Right lobe of liver (tissue), 4 donors: ENCODE data around the gene LLPH.

ENCODE experiments used
- POLR2A ChIP-seq: fragments of 450-650 bp; IDR thresholded peaks from one replicate; pipeline ENCODE4 v1.6.1; 2017; ENCODE audit warnings: antibody characterized with exemption, mild to moderate bottlenecking
- TF ChIP-seq, protein P1 (sequence below), 4 donors: fragments of 200-600 bp in 3 of 4; fragments of 450-650 bp in 1 of 4; IDR thresholded peaks; one replicate each; pipeline versions ENCODE4 v1.5.1 to v1.8.0; 2016 to 2022; ENCODE audit warnings: antibody characterized with exemption in 4 of 4, mild to moderate bottlenecking in 2 of 4
- donor health status: DM: no; HTN: no; CAD: no.
- donor health status: DM: no; HTN: no; CAD: no.
- donor health status: DM: no; HTN: yes; CAD: no.

DNA sequence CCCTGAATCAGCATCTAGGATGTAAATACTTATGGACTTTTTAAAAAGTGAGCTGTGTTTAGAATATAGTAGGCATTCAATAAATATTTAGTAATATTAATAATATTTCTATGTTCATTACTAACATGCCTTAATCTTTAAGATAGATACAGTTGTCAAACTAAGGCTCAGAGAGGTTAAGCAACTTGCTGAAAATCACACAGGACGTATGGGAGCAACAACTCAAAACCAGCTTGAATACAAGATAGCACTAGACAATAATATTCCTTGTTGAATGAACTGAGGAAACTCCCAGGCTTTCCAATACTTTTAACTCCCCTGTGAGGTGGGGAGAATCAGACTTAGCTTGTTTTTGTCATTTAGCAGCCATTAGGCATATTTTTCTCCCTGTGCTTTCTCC, 45.3 kb downstream of the LLPH start:
- TF ChIP-seq, protein P1, sequence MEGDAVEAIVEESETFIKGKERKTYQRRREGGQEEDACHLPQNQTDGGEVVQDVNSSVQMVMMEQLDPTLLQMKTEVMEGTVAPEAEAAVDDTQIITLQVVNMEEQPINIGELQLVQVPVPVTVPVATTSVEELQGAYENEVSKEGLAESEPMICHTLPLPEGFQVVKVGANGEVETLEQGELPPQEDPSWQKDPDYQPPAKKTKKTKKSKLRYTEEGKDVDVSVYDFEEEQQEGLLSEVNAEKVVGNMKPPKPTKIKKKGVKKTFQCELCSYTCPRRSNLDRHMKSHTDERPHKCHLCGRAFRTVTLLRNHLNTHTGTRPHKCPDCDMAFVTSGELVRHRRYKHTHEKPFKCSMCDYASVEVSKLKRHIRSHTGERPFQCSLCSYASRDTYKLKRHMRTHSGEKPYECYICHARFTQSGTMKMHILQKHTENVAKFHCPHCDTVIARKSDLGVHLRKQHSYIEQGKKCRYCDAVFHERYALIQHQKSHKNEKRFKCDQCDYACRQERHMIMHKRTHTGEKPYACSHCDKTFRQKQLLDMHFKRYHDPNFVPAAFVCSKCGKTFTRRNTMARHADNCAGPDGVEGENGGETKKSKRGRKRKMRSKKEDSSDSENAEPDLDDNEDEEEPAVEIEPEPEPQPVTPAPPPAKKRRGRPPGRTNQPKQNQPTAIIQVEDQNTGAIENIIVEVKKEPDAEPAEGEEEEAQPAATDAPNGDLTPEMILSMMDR (IDR thresholded peaks at IDR 0.05), result no peak
- no peak for TF ChIP-seq POLR2A
